Activated CD4-positive, CD25-positive, alpha-beta regulatory T cell treated with anti-CD3 and anti-CD28 coated beads, Interleukin-2, amount 50 U/mL, for 24 hours (primary cell): Measurements from ENCODE around the gene TBC1D22B.
A peak's percentile ranks its signal among the peaks of the same experiment; 100 is the strongest.
"Not testable (repeated sequence)": the region's sequence is repeated elsewhere in the genome, so short reads cannot be mapped to it uniquely, and the experiment has no call there.

ENCODE experiments used
- ATAC-seq, 2 donors: fragments of 150-1000 bp; cut with Tn5 transposase; one replicate each; pipeline ENCODE4 v1.10.0; 2021; ENCODE audit warnings: mild to moderate bottlenecking in 1 of 2, moderate library complexity in 1 of 2

Gene TBC1D22B

DNA sequence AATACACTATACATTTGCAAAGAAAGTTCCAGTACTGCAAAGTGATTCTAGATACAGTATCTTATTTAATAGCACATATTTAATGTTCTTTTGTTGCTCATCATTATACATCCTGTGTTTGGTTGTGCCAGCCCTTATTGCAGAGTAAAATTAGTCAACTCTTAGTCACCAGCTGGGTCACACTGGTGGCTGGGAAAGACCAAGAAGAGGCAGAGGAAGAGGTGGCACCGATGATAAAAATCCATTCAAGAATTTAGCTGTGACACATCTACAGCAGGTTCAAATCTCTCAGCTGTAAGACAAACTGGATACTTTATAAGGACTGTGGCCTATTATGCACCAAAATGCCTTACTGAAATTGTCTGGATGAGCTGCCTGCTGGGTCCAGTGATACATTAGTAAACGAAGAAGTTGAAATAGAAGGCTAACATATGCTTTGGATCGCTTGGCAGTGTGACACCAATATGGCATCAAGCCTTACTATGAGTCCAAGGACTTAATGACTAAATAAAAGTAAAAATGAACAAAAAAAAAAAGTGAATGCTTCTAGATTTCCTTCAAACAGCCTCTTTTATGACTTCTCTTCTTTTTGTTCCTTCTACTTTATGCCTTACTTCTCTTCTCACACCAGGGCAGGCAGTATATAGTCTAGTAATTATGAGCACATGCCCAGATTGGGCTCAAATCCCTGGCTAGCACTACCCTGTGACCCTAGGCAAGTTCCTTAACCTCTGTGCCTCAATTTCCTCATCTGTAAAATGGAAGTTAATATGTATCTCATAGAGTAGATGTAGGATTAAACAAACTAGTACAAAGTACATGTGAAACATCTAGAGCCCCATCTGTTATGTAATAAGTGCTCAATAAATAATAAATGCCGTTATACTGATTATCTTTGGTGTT is 66.8 kb downstream of the TBC1D22B start:
- ATAC-seq: peak; percentile 75 to 93

DNA sequence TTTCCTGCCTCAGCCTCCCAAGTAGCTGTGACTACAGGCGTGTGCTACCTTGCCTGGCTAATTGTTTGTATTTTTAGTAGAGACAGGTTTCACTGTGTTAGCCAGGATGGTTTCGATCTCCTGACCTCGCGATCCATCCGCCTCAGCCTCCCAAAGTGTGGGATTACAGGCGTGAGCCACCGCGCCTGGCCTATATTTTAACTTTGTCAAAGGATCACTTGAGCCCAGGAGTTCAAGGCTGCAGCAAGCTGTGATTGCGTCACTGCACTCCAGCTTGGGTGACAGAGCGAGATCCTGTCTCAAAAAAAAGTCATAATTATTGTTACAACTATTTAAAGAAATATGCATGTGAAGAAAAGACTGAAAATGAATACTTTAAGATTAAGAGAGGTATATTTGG is 72.8 kb downstream of the TBC1D22B start:
- not testable (repeated sequence) for ATAC-seq

DNA sequence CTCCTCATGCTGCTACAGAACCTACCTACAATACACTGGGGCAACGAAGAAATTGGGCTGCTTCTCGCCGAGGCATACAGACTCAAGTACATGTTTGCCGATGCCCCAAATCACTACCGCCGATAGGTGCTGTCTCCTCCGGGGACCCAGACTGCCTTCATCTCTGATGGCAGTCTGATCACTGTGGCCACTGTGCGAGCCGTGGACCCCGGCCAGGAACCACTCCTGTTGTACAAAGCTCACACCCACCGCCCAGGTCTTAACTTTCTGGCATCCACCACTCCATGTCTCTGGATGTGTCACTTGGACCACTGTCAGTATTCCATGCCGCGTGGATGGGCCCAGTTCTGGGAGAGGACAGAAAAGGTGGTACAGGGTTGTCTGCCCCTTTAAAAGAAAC is 73.5 kb downstream of the TBC1D22B start:
- ATAC-seq: no peak

DNA sequence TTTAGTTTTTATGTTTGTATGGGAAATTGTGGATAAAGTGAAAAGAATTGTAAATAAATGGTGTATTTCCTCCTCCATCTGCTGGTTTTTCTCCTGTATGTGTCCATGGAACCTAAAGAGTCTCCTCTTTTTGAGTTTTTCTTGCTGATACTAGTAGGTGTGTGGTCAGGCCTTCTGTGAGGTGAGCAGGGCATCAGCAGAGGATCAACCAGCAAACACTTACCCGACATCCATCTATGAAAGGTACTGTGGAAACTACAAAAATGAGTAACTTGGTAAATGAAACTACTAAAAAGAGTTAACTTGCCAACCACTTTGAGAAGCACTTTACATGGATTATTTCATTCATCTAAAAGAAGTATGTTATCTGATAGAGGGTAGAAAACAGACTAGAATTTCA is 75.3 kb downstream of the TBC1D22B start:
- no peak for ATAC-seq

DNA sequence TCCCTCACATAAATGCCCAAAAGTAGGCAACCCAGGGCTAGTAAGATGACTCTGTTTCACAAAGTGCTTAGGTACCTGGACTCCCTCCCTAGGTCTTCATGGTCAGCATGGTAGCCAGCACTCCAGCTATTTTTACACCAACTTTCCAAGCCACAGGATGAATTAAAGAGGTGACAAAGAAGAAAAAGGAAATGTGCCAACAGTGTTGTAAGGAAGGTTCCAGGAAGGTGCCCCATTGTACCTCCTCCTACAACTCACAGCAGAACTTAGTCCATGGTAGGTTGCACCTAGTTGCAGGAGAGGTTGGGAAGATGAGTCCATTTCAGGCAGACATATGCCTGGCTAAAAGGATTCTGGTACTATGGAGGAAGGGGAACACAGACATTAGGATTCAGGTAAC is 76.5 kb downstream of the TBC1D22B start:
- ATAC-seq: no peak

DNA sequence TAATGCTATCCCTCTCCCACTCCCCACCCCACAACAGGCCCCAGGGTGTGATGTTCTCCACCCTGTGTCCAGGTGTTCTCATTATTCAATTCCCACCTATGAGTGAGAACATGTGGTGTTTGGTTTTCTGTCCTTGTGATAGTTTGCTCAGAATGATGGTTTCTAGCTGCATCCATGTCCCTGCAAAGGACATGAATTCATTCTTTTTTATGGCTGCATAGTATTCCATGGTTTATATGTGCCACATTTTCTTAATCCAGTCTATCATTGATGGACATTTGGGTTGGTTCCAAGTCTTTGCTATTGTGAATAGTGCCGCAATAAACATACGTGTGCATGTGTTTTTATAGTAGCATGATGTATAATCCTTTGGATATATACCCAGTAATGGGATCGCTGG is 80.7 kb downstream of the TBC1D22B start:
- ATAC-seq: not testable (repeated sequence)

DNA sequence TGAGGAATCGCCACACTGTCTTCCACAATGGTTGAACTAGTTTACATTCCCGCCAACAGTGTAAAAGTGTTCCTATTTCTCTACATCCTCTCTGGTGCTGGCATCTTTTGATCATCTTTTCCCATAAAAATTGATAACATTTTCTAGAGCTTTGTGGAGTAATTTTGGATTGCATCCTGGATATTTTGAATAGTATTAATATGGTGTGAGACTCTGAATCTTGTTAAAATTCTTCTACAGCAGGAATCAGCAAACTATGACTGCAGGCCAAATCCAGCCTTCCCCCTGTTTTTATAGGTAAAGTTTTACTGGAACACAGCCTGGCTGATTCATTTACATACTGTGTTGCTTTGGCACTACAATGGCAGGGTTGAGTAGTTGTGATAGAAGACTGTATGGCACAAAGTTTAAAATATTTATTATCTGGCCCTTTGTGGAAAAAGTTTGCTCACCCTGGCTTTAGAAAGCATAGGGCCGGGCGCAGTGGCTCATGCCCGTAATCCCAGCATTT is 81.2 kb downstream of the TBC1D22B start:
- no peak for ATAC-seq

DNA sequence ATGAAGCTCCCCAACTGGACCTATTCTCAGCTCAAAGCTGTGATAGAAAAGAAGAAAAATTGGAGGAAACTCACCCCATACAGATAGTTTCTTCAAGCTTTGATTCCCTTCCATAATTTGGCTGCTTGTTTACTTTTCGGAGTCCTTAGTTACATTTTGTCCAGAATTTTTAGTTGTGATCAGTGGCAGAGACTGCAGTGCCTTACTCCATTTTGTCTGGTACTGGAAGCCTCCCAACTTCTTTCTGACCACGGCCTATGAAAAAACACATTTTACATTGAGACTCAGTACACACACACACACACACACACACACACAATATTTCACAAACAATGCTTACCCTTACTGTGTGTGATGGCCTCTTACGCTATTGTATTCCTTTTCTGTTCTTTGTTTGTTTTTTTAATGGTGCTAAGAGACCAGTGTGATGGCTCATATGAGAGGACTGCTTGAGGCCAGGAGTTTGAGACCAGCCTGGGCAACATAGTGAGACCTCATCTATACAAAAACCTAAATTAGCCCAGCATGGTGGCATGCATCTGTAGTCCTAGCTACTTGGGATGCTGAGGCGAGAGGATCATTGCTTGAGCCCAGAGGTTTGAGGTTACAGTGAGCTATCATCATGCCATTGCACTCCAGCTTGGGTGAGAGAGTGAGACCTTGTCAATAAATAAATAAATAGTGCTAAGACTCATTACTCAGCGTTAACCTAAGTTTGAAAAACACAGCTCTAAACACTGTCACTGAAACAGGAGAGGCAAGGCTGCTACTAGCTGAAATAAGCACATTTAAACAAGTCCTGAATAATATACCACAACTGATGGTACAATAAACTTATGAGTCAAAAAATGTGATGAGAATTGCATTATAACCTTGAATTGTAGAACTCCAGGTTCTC is 82.4 kb downstream of the TBC1D22B start:
- no peak for ATAC-seq

DNA sequence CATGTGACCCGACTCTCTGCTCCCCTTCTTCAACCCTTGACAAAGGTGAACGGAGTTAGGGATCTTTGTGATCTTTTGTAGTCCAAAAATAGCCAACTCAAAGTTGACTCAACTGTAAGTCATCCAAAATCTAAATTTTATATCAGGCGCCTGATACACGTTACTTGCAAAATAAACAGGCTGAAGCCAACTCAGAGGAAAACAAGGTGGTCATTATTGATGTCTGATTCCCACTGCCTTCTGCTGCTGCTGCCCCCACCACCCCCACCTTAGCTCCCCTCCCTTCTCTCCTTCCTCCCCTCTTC is 83.0 kb downstream of the TBC1D22B start:
- no peak for ATAC-seq

DNA sequence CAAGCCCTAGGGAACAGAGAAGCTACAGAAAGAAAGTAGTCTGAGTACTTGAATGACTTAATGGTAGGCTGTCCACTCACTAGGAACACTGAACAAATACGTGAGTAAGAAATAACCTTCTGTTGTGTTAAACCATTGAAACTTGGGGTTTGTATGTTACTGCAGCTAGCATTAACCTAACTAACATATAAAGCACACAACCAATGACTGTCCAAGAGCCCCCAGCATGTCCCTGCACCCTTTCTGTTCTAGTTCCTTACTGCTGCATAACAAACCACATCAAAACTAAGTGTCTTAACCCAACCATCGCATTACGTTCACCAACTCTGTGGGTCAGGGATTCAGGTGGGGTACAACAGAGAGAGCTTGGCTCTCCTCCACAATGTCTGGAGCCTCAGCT is 85.7 kb downstream of the TBC1D22B start:
- ATAC-seq: no peak

DNA sequence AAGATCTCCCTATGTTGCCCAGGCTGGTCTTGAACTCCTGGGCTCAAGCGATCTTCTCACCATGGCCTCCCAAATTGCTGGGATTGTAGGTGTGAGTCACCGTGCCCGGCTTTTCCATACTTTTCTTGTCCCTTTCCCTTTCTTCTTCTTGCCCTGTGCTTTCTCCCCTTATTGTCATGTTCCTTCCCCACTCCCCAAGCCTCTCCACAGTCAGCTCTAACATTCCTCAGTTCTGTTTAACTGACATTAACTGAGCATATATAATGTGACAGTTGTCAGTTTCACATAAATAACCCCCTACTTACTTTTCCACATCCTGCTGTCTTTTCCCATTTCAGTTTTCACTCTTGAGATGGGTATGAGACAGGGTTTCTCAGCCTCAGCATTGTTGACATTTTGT is 86.7 kb downstream of the TBC1D22B start:
- ATAC-seq: no peak

DNA sequence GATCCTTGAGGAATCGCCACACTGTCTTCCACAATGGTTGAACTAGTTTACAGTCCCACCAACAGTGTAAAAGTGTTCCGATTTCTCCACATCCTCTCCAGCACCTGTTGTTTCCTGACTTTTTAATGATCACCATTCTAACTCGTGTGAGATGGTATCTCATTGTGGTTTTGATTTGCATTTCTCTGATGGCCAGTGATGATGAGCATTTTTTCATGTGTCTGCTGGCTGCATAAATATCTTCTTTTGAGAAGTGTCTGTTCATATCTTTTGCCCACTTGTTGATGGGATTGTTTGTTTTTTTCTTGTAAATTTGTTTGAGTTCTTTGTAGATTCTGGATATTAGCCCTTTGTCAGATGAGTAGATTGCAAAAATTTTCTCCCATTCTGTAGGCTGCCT is 88.2 kb downstream of the TBC1D22B start:
- ATAC-seq: not testable (repeated sequence)

DNA sequence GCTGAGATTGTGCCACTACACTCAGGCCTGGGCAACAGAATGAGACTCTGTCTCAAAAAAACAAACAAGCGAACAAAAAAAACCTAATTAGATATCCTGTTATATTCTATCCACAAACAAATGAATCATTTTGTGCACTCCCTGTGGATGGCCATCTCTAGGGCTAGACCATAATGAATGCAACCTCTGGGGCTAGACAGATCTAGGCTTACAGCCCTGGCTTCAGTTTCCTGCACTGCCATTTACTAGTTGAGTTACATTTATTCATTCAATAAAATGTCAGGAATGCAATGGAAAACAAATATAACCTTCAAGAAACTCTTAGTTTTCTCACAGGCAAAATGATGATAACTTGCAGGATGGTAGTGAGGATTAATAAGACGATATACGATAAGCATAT is 89.6 kb downstream of the TBC1D22B start:
- ATAC-seq: no peak

DNA sequence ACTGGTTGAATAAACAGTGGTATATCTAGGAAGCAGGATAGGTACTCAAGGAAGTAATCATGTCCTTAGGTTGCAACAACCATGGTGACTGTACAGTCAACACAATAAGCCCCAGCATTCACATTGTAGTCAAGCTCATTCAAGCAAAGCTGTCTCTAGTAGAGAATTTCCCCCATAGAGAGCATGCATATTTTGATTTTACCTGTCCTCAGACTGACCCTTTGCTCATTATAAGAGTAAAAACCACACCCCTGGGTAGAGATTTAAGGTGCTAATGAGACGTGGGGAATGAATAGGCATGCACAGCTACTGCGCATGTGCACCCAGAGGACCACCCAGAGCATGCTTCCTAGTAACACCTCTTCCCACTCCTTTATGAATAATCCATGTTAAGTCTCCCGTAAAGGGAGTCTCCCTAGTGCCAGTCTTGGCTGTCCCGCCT is 90.1 kb downstream of the TBC1D22B start:
- no peak for ATAC-seq

DNA sequence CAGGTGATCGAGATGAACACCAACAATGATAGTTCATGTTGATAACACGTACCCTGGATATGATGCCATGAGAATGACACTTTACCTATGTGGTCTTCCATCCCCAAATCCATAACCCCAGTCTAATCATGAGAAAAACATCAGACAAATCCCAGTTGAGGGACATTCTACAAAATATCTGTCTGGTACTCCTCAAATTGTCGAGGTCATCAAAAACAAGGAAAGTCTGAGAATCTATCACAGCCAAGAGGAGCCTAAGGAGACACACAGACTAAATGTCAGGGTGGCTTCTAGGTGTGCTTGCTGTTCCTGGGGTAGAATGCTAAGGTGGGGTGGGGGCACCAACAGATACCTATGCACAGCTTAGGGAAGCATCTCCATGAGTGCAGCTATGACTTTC is 93.5 kb downstream of the TBC1D22B start:
- no peak for ATAC-seq

DNA sequence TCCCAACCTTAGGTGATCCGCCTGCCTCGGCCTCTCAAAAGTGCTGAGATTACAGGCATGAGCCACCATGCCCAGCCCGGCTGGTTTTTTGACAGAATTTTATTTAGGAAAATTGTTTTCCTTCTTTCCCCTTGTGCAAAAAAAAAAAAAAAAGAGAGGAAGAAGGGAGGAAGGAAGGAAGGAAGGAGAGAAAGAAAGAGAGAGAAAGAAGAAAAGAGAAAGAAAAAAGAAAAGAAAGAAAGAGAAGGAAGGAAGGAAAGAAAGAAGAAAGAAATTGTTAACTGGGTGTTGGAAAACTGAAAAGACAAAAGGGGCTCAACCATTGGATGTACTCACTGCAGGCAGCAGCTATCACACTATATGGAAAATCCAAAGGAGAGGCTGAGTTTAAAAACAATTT is 94.8 kb downstream of the TBC1D22B start:
- no peak for ATAC-seq

DNA sequence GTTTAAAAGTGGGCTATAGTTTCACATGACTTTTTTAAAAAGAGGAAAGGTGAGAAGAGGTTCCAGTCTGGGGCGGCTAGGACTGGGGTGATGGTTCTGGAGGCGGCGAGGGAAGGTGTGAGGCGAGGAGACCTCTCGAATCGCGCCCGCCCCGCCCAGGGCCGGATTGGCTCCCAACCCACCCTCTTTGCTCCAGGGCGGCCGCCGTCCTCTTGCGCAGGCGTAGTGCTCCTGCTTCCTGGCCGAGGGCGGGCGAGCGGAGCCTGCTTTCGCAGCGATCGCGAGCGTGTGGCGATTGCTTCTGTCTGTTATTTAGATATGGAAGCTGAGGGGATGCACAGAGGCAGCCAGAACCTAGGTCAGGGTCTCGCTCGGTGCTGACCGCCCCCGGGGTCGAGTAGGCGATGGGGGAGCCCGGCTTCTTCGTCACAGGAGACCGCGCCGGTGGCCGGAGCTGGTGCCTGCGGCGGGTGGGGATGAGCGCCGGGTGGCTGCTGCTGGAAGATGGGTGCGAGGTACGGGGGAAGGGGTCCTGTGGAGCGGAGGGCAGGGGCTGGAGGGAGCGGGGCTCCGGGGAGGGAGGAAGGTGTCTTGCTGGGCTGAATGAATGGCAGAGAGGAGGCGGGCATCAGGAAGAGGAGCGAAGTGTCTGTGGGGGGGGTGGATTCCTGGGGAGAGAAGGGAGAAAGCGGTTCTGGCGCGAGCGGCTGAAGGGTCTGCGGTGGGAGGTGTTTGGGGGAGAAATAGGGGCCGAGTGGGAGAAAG is 96.4 kb downstream of the TBC1D22B start, which contains the start of gene RNF8:
Gene RNF8 (plus strand): TSS at position 223 of the 765 bp plus-strand sequence. CDS start 182 bp downstream, at position 405.
- peak; percentile 96 to 97 for ATAC-seq

DNA sequence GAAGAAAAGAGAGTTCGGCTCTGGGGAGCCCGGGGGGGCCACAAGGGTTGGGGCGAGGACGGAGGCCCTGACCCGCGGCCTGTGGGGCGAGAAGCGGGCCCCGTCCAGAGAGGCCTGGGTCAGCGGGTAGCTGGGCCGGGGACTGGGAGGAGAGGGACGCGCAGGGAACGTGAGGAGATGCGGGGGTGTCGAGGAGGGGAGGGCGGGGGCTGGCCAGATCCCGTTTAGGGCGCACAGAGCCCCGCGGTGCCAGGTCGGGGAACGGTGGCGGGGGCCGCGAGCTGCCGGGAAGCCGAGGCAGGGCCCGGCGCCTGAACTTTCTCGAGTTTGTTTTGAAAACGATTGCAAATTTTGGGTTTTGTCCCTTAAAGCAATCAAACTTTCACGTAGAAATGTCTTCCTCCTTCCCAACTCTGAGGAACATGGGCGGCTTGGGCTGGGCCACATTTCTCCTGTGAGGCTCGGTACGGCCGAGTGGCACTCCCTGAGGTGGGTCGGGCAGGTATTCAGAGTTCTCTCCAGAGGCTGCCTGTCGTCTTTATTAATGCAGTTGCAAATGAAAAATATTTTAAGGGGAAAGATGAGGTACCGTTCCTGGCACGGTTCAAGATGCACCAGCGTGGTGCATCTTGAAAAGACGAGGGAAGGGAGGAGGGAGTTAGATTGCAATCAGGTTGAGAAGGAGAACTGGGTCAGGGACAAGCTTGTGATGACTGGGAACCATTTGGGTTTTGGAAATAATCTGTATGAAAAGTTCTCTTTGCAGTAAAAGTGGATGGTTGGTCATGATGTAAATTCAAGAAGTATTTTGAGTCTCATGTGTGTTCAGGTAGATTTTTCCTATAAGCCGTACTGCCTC is 97.2 kb downstream of the TBC1D22B start:
- peak in 1 of 2 donors; percentile 8 for ATAC-seq

DNA sequence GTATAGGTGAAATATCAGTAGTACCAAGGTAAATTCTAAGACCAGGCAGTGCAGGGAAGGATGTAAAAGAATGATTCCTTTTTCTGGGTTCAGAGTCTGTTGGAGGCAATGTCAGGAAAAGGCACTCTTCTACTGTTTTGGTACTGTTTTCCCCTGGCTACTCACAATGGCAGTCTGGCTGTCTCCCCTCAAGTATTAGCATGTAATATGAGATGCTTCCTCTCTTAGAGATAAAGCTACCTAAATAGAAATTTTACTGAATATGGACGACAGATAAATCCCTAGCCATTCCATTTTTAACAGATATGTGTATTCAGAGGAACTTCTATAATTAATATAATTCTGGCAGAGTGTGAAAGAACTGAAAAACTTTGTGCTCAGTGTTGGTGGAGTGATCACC is 99.7 kb downstream of the TBC1D22B start:
- ATAC-seq: no peak

DNA sequence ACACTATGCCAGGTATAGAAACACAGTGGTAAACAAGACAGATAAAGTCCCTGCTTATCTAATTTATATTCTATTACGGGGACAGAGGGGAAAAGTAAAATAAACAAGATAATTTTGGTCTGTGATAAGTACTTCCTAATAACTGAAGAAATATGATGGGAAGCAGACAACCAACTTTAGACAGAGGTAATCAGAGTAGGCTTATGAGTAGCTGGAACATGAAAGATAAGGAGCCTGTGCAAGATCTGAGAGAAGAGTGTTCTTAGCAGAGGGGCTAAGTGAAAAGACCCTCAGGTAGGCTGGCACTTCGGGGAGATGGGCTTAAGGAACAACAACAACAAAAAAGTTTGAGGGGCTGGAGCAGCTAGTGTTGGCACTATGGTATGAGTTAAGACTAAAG is 100.3 kb downstream of the TBC1D22B start:
- no peak for ATAC-seq

DNA sequence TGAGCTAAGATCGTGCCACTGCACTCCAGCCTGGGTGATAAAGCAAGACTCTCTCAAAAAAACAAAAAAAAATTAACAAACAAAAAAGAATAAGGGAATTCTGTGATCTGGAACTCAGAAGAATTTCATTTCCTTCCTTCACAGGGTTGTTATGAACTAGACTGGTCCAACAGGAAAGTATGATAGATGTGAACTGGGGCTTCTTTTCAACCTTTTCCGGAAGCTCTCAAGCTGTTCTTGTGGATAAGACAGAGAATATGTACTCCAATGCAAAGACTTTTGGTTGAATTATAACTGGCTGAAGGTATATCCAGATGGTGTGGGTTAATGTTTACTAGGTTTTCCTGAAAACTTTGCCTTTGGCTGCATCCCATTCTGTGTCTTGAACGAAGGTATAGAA is 101.5 kb downstream of the TBC1D22B start:
- no peak for ATAC-seq
